GM12878 (cell line): ENCODE measurements around the gene CNTLN. TPM values are rescaled to one million over a fixed set of nuclear protein-coding genes. Genes with fewer than 3 reads are reported as not detected.

Source experiments
- ATAC-seq: fragments of 200-7000 bp; cut with Tn5 transposase; 3 replicates; pipeline ENCODE4 v1.9.1; 2020; ENCODE audit warnings: mild to moderate bottlenecking, moderate library complexity
- BruUV-seq: library from RNA; stranded (reverse); fragments of 400-500 nt; replicated peaks from 2 replicates; lab custom pipeline; 2021; lab: Mats Ljungman, UMichigan
- CTCF ChIA-PET: fragments of 300-600 bp; sonication (Branson Sonifier 250); formaldehyde crosslinking; extraction: SDS; loops from one replicate; lab custom pipeline; 2021; ENCODE audit warnings: inconsistent platforms; lab: Yijun Ruan, JAX
- POLR2A ChIA-PET: fragments of 350-600 bp; formaldehyde crosslinking; extraction: SDS; loops from one replicate; lab custom pipeline; 2021; ENCODE audit warnings: inconsistent platforms; lab: Charles Lee
- RAD21 ChIA-PET: fragments of 300-600 bp; sonication (Branson Sonifier 250); formaldehyde crosslinking; loops from one replicate; lab custom pipeline; 2023; ENCODE audit warnings: antibody characterized with exemption; ENCODE audit not compliant: unreplicated experiment; lab: Charles Lee
- SMC1A ChIA-PET: fragments of 300-600 bp; sonication (Branson Sonifier 250); formaldehyde crosslinking; loops from one replicate; lab custom pipeline; 2023; ENCODE audit not compliant: unreplicated experiment, uncharacterized antibody; lab: Charles Lee
- DNase-seq: peaks from one replicate; pipeline ENCODE4 v3.0.0-alpha.2; 2011; ENCODE audit warnings: low read depth, low spot score
- FAIRE-seq: peaks from 3 replicates; lab custom pipeline; 2011; peaks lifted over from hg19 to GRCh38; lab: Jason Lieb, UNC
- H2AFZ ChIP-seq: 2 replicates; pipeline ENCODE4 v1.6.0; 2011; ENCODE audit warnings: low read depth, low read length, control low read depth; ENCODE audit not compliant: control insufficient read depth
- H3K27ac ChIP-seq: 2 replicates; pipeline ENCODE4 v1.5.1; 2011; ENCODE audit warnings: control low read depth; ENCODE audit not compliant: control insufficient read depth, insufficient read depth
- H3K27me3 ChIP-seq, 2 experiments: replicated peaks in 1 of 2; 2 replicates each; pipeline versions ENCODE4 v1.6.0 to v1.6.1; 2011; ENCODE audit warnings: low read length in 1 of 2; ENCODE audit not compliant: control insufficient read depth in 2 of 2, insufficient read depth in 2 of 2
- H3K36me3 ChIP-seq, 2 experiments: 2 replicates each; pipeline ENCODE4 v1.5.1; 2011; ENCODE audit warnings: low read length in 1 of 2; ENCODE audit not compliant: control insufficient read depth in 2 of 2, insufficient read depth in 2 of 2
- H3K4me1 ChIP-seq: 2 replicates; pipeline ENCODE4 v1.6.1; 2011; ENCODE audit warnings: mild to moderate bottlenecking, low read length, moderate library complexity, mixed read lengths; ENCODE audit not compliant: control insufficient read depth, insufficient read depth
- H3K4me2 ChIP-seq: 2 replicates; pipeline ENCODE4 v1.6.0; 2011; ENCODE audit warnings: control low read depth; ENCODE audit not compliant: control insufficient read depth, insufficient read depth
- H3K4me3 ChIP-seq: fragments of 200-600 bp; sonication (generic); 2 replicates; pipeline ENCODE4 v1.5.1; 2016
- H3K79me2 ChIP-seq: 2 replicates; pipeline ENCODE4 v1.6.0; 2011; ENCODE audit warnings: low read length; ENCODE audit not compliant: control insufficient read depth, insufficient read depth
- H3K9ac ChIP-seq: 2 replicates; pipeline ENCODE4 v1.8.0; 2011; ENCODE audit warnings: low read length, control low read depth, mixed read lengths; ENCODE audit not compliant: control insufficient read depth, insufficient read depth
- H3K9me3 ChIP-seq: replicated peaks from 3 replicates; pipeline ENCODE4 v1.5.1; 2011; ENCODE audit warnings: mild to moderate bottlenecking, low read length; ENCODE audit not compliant: control insufficient read depth, insufficient read depth
- H4K20me1 ChIP-seq: 2 replicates; pipeline ENCODE4 v1.6.0; 2011; ENCODE audit not compliant: control insufficient read depth, insufficient read depth
- IKZF1 ChIP-seq: fragments of 450-650 bp; conservative IDR thresholded peaks from 2 replicates; pipeline ENCODE4 v1.6.1; 2017; ENCODE audit warnings: antibody characterized with exemption, mild to moderate bottlenecking
- KAT2A ChIP-seq: conservative IDR thresholded peaks from 2 replicates; pipeline ENCODE4 v1.6.1; 2011; ENCODE audit warnings: low read depth, low read length; ENCODE audit not compliant: control insufficient read depth
- KDM1A ChIP-seq: fragments of 200-600 bp; sonication (generic); IDR thresholded peaks from 2 replicates; pipeline ENCODE4 v1.6.1; 2016; ENCODE audit warnings: borderline replicate concordance
- PAX5 ChIP-seq: IDR thresholded peaks from 2 replicates; pipeline ENCODE4 v1.6.1; 2011; ENCODE audit warnings: low read depth, low read length, borderline replicate concordance
- RB1 ChIP-seq: fragments of 450-650 bp; formaldehyde crosslinking; IDR thresholded peaks from 2 replicates; pipeline ENCODE4 v1.6.1; 2017; ENCODE audit warnings: mild to moderate bottlenecking, borderline replicate concordance
- SMC3 ChIP-seq: IDR thresholded peaks from 2 replicates; pipeline ENCODE4 v1.6.1; 2011; ENCODE audit warnings: low read length, improper control_type of control experiment, borderline replicate concordance
- STAT1 ChIP-seq: fragments of 450-650 bp; conservative IDR thresholded peaks from 2 replicates; pipeline ENCODE4 v1.6.1; 2014; ENCODE audit warnings: antibody characterized with exemption, mild to moderate bottlenecking
- TAF1 ChIP-seq: IDR thresholded peaks from 2 replicates; pipeline ENCODE4 v1.6.1; 2011; ENCODE audit warnings: mild to moderate bottlenecking, low read depth, low read length, borderline replicate concordance
- TCF7 ChIP-seq: IDR thresholded peaks from 2 replicates; pipeline ENCODE4 v1.6.1; 2014; ENCODE audit warnings: antibody characterized with exemption, borderline replicate concordance
- WRNIP1 ChIP-seq: IDR thresholded peaks from 2 replicates; pipeline ENCODE4 v1.6.1; 2011; ENCODE audit warnings: low read depth, low read length, improper control_type of control experiment, borderline replicate concordance
- ZNF217 ChIP-seq: fragments of 450-650 bp; IDR thresholded peaks from 2 replicates; pipeline ENCODE4 v1.6.1; 2017; ENCODE audit warnings: antibody characterized with exemption, mild to moderate bottlenecking
- ZZZ3 ChIP-seq: IDR thresholded peaks from 2 replicates; pipeline ENCODE4 v1.6.1; 2011; ENCODE audit warnings: low read depth; ENCODE audit not compliant: control insufficient read depth, insufficient read length
- in situ Hi-C: fragments of 300-500 bp; cut with MboI; formaldehyde crosslinking; loops from 9 replicates; pipeline ENCODE4 v1.14.3; 2018; ENCODE audit warnings: mixed read lengths
- intact Hi-C: fragments of 100-400 bp; cut with micrococcal nuclease; formaldehyde crosslinking; loops from one replicate; pipeline ENCODE4 v1.14.2; 2022; ENCODE audit not compliant: unreplicated experiment
- polyA plus RNA-seq, 11 experiments: library from polyadenylated mRNA; depleted of rRNA in 4 of 11; unstranded in 6 of 11; stranded (reverse) in 5 of 11; fragments of >200 nt; fragmentation: Nextera tagmentation in 4 of 11; fragmentation: Illumina TruSeq in 1 of 11; extraction: Ambion mirVana in 4 of 11; extraction: Trizol in 1 of 11; gene quantifications; 1 replicate in 1 of 11; 2 replicates in 10 of 11; pipeline versions ENCODE4 v1.2.1 to v1.2.3, GENCODE V29; 2011 to 2016; ENCODE audit warnings: inconsistent platforms in 2 of 11, missing spikeins in 2 of 11, low read depth in 1 of 11
- total RNA-seq, 4 experiments: library from RNA; depleted of rRNA in 3 of 4; stranded (reverse); fragments of >200 nt in 3 of 4; fragmentation: Illumina TruSeq in 1 of 4; extraction: Trizol in 1 of 4; gene quantifications; 2 replicates each; pipeline versions ENCODE4 v1.2.1 to v1.2.3, GENCODE V29; 2013 to 2021
- TF ChIP-seq, protein P1 (sequence below): IDR thresholded peaks from 2 replicates; pipeline ENCODE4 v1.6.1; 2011; ENCODE audit warnings: borderline replicate concordance, low read depth, mild to moderate bottlenecking, moderate library complexity, mixed read lengths, low read length; ENCODE audit not compliant: insufficient read depth; ENCODE audit errors: extremely low read length
- TF ChIP-seq, protein P2 (sequence below): fragments of 450-650 bp; conservative IDR thresholded peaks from 2 replicates; pipeline ENCODE4 v1.6.1; 2017; ENCODE audit warnings: mild to moderate bottlenecking, moderate library complexity
- TF ChIP-seq, protein P3 (sequence below): fragments of 150-350 bp; IDR thresholded peaks from 2 replicates; pipeline ENCODE4 v1.6.1; 2014; ENCODE audit warnings: mild to moderate bottlenecking, low read depth, low read length
- TF ChIP-seq, protein P4 (sequence below): fragments of 450-650 bp; IDR thresholded peaks from 2 replicates; pipeline ENCODE4 v1.6.1; 2016; ENCODE audit warnings: mild to moderate bottlenecking, moderate library complexity, borderline replicate concordance

Gene CNTLN
- total and polyA plus RNA-seq, 10 of the 15 experiments (the other 5 are each of a cell fraction or from before 2014, with no cell fraction given), result 0.01 to 7.0 (median 0.03) TPM; not detected in 4

DNA sequence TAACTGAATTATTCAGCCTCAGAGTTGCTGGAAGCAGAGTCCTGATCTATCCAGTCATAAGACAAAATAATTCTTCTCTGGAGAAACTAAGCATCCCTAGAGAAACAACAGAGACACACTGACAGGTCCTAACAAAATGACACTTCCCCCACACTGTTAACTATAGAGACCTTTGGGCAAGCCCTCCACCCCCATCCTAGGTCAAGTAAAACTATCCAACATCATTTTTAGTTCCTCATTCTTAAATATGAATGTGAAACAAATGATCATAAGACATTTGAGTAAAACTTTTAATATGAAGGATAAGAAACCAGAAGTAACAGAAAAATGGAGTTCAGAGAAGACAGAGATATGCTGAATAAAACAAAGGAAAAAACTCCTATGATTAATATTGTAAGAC, 30.9 kb downstream of the CNTLN start (continued):
- TF ChIP-seq, protein P1, sequence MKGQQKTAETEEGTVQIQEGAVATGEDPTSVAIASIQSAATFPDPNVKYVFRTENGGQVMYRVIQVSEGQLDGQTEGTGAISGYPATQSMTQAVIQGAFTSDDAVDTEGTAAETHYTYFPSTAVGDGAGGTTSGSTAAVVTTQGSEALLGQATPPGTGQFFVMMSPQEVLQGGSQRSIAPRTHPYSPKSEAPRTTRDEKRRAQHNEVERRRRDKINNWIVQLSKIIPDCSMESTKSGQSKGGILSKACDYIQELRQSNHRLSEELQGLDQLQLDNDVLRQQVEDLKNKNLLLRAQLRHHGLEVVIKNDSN, result no peak
- TF ChIP-seq ZZZ3 (no peak), IKZF1 (no peak), ZNF217 (no peak), WRNIP1 (no peak), RB1 (no peak)

DNA sequence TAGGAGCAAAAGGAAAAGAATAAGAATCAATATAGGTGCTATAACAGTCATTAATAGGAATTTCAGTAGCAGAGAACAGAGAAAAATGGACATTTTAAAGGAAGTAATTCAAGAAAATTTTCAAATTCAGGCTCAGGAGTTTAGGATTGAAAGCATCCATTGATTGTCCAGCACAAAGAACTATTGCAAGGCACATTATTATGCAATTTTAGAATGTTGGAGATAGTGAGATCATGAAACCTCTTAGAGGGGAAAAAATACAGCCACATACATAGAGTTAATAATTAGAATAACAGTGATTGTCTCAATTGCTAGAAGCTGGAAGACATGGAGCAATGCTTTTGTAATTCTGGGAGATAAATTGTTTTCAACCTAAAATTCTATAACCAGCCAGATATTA, 31.5 kb downstream of the CNTLN start:
- CTCF ChIA-PET, result no interaction called here
- no peak for ATAC-seq
- no peak for FAIRE-seq
- no peak overlapping the region for H2AFZ ChIP-seq
- intact Hi-C loops, result no loop called here
- no peak overlapping the region for H3K27ac ChIP-seq
- in situ Hi-C loops, result no loop called here
- SMC1A ChIA-PET, result no interaction called here
- no peak for DNase-seq
- H3K27me3 ChIP-seq, result no peaks in the 10 kb centered on the region
- POLR2A ChIA-PET, result no interaction called here
- H4K20me1 ChIP-seq, result no peaks in the 10 kb centered on the region
- H3K4me1 ChIP-seq, result no peaks in the 10 kb centered on the region
- no TSS peak for BruUV-seq
- no peaks in the 10 kb centered on the region for H3K36me3 ChIP-seq
- no peaks in the 10 kb centered on the region for H3K79me2 ChIP-seq
- H3K4me2 ChIP-seq, result no peak overlapping the region
- no peak overlapping the region for H3K9ac ChIP-seq
- no peak overlapping the region for H3K4me3 ChIP-seq
- RAD21 ChIA-PET, result no interaction called here
- no peaks in the 10 kb centered on the region for H3K9me3 ChIP-seq
- TF ChIP-seq KDM1A (no peak), PAX5 (no peak), STAT1 (no peak), TAF1 (no peak), KAT2A (no peak), TCF7 (no peak), SMC3 (no peak)
- TF ChIP-seq, protein P2, sequence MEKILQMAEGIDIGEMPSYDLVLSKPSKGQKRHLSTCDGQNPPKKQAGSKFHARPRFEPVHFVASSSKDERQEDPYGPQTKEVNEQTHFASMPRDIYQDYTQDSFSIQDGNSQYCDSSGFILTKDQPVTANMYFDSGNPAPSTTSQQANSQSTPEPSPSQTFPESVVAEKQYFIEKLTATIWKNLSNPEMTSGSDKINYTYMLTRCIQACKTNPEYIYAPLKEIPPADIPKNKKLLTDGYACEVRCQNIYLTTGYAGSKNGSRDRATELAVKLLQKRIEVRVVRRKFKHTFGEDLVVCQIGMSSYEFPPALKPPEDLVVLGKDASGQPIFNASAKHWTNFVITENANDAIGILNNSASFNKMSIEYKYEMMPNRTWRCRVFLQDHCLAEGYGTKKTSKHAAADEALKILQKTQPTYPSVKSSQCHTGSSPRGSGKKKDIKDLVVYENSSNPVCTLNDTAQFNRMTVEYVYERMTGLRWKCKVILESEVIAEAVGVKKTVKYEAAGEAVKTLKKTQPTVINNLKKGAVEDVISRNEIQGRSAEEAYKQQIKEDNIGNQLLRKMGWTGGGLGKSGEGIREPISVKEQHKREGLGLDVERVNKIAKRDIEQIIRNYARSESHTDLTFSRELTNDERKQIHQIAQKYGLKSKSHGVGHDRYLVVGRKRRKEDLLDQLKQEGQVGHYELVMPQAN, result no peak
- TF ChIP-seq, protein P3, sequence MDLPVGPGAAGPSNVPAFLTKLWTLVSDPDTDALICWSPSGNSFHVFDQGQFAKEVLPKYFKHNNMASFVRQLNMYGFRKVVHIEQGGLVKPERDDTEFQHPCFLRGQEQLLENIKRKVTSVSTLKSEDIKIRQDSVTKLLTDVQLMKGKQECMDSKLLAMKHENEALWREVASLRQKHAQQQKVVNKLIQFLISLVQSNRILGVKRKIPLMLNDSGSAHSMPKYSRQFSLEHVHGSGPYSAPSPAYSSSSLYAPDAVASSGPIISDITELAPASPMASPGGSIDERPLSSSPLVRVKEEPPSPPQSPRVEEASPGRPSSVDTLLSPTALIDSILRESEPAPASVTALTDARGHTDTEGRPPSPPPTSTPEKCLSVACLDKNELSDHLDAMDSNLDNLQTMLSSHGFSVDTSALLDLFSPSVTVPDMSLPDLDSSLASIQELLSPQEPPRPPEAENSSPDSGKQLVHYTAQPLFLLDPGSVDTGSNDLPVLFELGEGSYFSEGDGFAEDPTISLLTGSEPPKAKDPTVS, result no peak
- TF ChIP-seq, protein P4, sequence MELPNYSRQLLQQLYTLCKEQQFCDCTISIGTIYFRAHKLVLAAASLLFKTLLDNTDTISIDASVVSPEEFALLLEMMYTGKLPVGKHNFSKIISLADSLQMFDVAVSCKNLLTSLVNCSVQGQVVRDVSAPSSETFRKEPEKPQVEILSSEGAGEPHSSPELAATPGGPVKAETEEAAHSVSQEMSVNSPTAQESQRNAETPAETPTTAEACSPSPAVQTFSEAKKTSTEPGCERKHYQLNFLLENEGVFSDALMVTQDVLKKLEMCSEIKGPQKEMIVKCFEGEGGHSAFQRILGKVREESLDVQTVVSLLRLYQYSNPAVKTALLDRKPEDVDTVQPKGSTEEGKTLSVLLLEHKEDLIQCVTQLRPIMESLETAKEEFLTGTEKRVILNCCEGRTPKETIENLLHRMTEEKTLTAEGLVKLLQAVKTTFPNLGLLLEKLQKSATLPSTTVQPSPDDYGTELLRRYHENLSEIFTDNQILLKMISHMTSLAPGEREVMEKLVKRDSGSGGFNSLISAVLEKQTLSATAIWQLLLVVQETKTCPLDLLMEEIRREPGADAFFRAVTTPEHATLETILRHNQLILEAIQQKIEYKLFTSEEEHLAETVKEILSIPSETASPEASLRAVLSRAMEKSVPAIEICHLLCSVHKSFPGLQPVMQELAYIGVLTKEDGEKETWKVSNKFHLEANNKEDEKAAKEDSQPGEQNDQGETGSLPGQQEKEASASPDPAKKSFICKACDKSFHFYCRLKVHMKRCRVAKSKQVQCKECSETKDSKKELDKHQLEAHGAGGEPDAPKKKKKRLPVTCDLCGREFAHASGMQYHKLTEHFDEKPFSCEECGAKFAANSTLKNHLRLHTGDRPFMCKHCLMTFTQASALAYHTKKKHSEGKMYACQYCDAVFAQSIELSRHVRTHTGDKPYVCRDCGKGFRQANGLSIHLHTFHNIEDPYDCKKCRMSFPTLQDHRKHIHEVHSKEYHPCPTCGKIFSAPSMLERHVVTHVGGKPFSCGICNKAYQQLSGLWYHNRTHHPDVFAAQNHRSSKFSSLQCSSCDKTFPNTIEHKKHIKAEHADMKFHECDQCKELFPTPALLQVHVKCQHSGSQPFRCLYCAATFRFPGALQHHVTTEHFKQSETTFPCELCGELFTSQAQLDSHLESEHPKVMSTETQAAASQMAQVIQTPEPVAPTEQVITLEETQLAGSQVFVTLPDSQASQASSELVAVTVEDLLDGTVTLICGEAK, result no peak
